ENCODE results near the gene VPS13D. TPM values are rescaled to one million over a fixed set of nuclear protein-coding genes. Genes with fewer than 3 reads are reported as not detected.
"Not testable (repeated sequence)": the region's sequence is repeated elsewhere in the genome, so short reads cannot be mapped to it uniquely, and the experiment has no call there.

The VPS13D gene
- total RNA-seq, 4 donors from 2014 or later = 42.5 to 103 (median 59.8) TPM

DNA sequence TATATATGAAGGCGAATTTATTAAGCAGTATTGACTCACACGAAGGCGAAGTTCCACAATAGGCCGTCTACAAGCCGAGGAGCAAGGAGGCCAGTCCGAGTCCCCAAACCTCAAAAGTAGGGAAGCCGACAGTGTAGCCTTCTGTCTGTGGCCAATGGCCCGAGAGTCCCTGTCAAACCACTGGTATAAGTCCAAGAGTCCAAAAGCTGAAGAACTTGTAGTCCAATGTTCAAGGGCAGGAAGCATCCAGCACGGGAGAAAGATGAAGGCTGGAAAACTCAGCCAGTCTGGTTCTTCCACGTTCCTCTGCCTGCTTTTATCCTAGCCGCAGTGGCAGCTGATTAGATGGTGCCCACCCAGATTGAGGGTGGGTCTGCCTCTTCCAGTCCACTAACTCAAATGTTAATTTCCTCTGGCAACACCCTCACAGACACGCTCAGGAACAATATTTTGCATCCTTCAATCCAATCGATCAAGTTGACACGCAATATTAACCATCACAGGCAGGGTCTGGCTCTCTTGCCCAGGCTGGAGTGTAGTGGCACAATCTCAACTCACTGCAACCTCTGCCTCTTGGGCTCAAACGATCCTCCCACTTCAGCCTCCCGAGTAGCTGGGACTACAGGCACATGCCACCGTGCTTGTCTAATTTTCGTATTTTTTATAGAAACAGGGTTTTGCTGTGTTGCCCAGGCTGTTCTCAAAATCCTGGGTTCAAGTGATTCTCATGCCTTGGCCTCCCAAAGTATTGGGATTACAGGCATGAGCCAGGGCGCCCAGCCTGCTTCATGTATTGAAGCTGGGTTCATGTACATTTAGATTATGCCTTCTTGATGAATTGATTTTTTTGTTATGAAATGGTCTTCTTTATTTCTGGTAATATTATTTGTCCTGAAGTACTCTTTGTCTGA, 302.8 kb downstream of the VPS13D start:
- peaks cover 0 to 12% (median 10%) of the 10 kb centered on the region in 3 donors for H3K4me1 ChIP-seq
- TF ChIP-seq POLR2A (IDR thresholded peaks at IDR 0.05) = no peak
- TF ChIP-seq, protein P1, sequence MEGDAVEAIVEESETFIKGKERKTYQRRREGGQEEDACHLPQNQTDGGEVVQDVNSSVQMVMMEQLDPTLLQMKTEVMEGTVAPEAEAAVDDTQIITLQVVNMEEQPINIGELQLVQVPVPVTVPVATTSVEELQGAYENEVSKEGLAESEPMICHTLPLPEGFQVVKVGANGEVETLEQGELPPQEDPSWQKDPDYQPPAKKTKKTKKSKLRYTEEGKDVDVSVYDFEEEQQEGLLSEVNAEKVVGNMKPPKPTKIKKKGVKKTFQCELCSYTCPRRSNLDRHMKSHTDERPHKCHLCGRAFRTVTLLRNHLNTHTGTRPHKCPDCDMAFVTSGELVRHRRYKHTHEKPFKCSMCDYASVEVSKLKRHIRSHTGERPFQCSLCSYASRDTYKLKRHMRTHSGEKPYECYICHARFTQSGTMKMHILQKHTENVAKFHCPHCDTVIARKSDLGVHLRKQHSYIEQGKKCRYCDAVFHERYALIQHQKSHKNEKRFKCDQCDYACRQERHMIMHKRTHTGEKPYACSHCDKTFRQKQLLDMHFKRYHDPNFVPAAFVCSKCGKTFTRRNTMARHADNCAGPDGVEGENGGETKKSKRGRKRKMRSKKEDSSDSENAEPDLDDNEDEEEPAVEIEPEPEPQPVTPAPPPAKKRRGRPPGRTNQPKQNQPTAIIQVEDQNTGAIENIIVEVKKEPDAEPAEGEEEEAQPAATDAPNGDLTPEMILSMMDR (IDR thresholded peaks at IDR 0.05) = no peak
- no peak for DNase-seq
- H3K36me3 ChIP-seq = no peaks in the 10 kb centered on the region
- no peak overlapping the region for H3K27ac ChIP-seq
- H3K9me3 ChIP-seq = peaks cover 0 to 6% (median 0%) of the 10 kb centered on the region in 3 donors
- no peak overlapping the region for H3K4me3 ChIP-seq
- H3K27me3 ChIP-seq = no peaks in the 10 kb centered on the region
- 88 to 94% methylated on average over 19 of the region's 19 CpGs for WGBS, 2 donors
- intact Hi-C loops (cut with DNase I) = no loop called here

DNA sequence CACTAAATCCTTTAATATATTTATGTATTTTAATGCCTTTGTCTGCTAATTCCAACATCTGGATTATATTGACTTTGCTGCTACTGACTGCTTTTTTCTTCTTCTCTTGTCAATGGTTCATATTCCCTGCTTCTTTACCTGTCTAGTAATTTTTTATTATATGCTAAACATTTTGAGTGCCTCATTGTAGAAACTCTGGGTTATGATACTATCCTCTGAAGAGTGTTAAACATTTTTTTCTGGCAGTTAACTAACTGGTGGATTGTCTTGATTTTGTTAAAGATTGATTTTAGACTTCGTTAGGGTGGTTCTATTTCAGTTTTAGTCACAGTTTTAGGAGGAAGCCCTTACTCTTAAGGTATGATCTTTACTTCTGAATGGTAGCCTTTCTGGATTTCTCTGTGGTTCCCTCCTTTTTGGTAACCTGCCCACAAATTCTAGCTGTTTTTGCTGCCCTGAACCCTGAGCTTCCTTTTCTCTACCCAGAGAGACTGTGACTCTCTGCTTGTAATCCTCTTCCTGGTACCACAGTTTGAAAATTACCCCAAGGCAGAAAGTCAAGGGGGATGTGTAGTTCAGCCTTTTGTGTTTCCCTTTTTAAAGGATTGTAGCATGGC, 306.3 kb downstream of the VPS13D start:
- intact Hi-C loops (cut with DNase I) = no loop called here
- no peak overlapping the region for H3K4me3 ChIP-seq
- H3K36me3 ChIP-seq = no peaks in the 10 kb centered on the region
- TF ChIP-seq, protein P1 (IDR thresholded peaks at IDR 0.05) = no peak
- TF ChIP-seq POLR2A (IDR thresholded peaks at IDR 0.05) = no peak
- WGBS, 2 donors = 78 to 94% methylated on average over 1 of the region's 1 CpG
- no peak for DNase-seq
- no peaks in the 10 kb centered on the region for H3K27me3 ChIP-seq
- H3K4me1 ChIP-seq = peaks cover 7 to 19% (median 12%) of the 10 kb centered on the region in 3 donors
- H3K27ac ChIP-seq = no peak overlapping the region
- H3K9me3 ChIP-seq = peaks cover 0 to 6% (median 0%) of the 10 kb centered on the region in 3 donors

DNA sequence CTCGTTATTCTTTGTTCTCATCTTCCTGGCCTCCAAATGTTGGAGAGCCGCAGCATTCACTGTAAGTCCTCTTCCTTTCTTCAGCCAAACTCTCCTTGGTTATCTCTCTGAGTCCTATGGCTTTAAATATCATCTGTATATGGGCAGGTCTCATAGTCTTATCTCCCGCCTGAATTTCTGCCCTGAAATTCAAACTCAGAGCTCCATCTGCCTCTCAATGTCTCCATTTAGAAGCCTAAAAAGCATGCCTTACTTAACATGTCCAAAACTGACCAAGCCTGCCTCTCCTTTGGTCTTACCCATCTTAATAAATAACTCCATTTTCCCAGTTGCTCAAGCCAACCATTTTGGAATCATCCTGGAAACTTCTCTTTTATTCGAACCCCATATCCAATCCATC, 307.5 kb downstream of the VPS13D start:
- Histone ChIP-seq H3K4me3 (no peak overlapping the region), H3K36me3 (no peaks in the 10 kb centered on the region), H3K27me3 (no peaks in the 10 kb centered on the region), H3K4me1 (peaks cover 14 to 29% (median 18%) of the 10 kb centered on the region in 3 donors), H3K27ac (no peak overlapping the region), H3K9me3 (peaks cover 0 to 6% (median 0%) of the 10 kb centered on the region in 3 donors)
- no peak for DNase-seq
- TF ChIP-seq, protein P1 (IDR thresholded peaks at IDR 0.05) = no peak
- 92% methylated on average over 4 of the region's 4 CpGs for WGBS, 2 donors
- intact Hi-C loops (cut with DNase I) = no loop called here

DNA sequence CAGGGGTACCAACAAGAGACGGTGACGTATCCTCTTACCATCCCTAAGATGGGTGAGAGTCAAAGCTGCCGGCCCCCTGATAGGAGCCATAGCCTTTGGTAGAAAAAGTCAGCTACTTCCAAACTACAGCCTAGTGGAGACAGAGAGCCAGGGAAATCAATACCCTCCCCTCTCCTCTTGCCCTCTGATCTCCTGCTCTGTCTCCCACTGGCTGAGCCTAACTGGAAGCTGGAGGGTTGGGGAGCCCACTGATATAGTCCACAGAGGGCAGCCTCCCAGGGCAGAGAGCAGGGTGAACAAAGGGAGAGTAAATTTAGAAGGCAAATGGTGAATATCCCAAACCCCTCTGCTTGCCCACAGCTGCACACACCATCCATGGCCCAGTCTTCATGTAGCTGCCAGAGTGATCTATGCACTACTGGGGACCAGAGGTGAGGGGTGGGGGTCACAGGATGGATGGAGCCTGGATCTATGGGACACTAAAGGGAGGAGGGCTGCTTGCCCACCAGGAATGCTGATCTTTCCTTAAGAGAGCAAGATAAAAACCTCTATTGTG, 308.2 kb downstream of the VPS13D start:
- H3K9me3 ChIP-seq = peaks cover 0 to 6% (median 0%) of the 10 kb centered on the region in 3 donors
- TF ChIP-seq POLR2A (IDR thresholded peaks at IDR 0.05) = no peak
- TF ChIP-seq, protein P1 (IDR thresholded peaks at IDR 0.05) = no peak
- intact Hi-C loops (cut with DNase I) = no loop called here
- H3K36me3 ChIP-seq = no peaks in the 10 kb centered on the region
- no peak for DNase-seq
- no peak overlapping the region for H3K4me3 ChIP-seq
- H3K27me3 ChIP-seq = no peaks in the 10 kb centered on the region
- peaks cover 14 to 29% (median 18%) of the 10 kb centered on the region in 3 donors for H3K4me1 ChIP-seq
- H3K27ac ChIP-seq = peak overlapping the region in 1 of 4 donors; percentile 21
- 87 to 90% methylated on average over 3 of the region's 3 CpGs for WGBS, 2 donors

DNA sequence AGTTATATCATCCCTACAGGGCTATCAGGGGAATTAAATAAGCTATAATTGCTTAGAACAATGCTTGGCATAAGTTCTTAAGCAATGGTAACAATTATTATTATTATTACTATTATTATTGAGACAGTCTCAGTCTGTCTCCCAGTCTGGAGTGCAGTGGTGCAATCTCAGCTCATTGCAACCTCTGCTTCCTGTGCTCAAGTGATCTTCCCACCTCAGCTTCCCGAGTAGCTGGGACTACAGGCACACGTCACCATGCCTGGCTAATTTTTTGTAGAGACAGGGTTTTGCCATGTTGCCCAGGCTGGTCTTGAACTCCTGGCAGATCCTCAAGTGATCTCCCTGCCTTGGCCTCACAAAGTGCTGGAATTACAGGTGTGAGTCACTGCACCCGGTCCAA, 308.7 kb downstream of the VPS13D start:
- H3K4me3 ChIP-seq; DNase-seq; H3K9me3 ChIP-seq; H3K36me3 ChIP-seq; intact Hi-C loops (cut with DNase I); H3K27me3 ChIP-seq: not testable (repeated sequence)
- WGBS, 2 donors = 57 to 61% methylated on average over 3 of the region's 3 CpGs
- Histone ChIP-seq H3K4me1 (peaks cover 14 to 29% (median 18%) of the 10 kb centered on the region in 3 donors), H3K27ac (peak overlapping the region in 1 of 4 donors; percentile 21)

Data from esophagus squamous epithelium (tissue), 5 donors.